NCI-H345 (cell line): Measurements from ENCODE around the gene APBB1.

ENCODE experiments used
- DNase-seq: peaks from one replicate; lab custom pipeline; 2025; lab: John Stamatoyannopoulos, UW

Gene APBB1

DNA sequence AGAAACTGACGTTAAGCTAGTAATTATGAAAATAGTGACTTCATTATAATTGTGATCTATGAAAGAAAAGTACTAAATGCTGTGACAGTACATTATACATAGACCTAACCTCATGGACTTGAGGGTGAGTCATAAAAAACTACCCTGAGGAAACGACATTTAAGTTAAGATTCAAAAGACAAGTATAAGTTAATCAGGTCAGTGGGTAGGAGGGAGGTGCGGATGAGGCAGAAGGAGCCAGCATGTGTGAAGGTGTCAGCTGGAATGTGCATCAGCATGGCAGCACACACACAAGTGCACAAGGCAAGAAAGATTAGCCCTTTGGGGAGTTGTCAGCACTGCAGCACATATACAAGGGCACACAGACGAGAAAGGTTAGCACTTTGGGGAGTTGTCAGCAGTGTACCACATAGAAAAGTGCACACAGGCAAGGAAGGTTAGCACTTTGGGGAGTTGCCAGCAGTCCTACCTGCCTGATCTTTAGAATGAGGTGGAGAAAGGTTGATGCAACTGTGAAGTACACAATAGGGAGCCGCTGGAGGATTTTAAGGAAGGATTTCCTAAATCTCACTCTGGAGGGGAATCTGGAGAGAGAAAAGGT is 67.0 kb downstream of the APBB1 start:
- no peak for DNase-seq

DNA sequence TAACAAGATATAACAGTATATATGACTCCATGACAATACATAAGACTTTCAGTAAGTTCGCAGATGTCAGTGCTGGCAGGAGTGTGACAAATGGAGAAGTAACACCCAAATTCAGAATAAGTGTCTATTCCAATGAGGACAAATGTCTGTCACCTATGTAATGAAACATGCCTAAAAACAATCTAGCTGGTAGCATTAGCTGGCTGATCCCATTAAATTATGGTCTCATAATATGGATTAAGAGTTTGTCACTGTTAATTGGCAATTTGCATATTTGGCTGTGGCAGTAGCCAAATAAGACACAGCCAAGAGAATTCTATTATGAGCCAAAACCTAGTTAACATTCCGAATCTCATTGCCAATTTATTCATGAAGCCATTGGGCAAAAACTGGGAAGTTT is 68.4 kb downstream of the APBB1 start:
- DNase-seq = no peak

DNA sequence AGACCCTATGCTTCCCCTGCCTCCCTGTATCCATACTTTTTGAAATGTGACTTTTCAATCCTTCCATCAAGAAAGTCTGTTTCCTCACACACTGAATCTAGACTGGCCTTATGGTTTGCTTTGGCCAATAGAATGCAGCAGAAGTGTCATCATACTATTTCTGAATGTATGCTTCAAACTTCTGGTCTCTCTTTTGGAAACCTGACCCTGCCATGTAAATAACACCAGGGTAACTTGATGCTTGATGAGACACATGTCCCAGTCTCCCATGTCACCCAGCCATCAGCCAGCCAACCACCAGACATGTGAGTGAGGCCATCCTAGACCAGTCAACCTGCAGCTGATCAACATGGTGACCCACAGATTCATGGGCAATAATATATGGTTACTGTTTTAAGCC is 68.9 kb downstream of the APBB1 start:
- no peak for DNase-seq

DNA sequence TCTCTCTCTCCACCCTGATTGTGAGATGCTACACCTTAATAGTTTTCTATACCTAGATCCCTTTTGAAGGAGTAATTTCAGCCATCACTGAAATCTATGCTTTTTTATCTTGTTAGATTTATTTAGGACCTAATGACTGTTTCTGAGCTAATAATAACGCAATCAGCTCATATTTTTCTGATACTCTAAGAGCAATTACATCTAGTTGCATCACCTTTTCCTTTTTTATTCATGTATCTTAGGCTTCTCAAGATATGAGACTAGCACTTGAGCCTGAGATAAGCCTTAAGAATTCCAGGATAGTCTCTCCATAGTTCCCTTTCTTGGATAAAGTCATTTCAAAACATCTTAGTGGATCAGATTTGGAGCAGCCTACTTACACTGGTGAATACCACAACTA is 73.5 kb downstream of the APBB1 start:
- no peak for DNase-seq
